HCT116 (cell line): ENCODE data around the gene MBD1.

ENCODE experiments used
- POLR2A ChIP-seq: IDR thresholded peaks from 2 replicates; pipeline ENCODE4 v1.7.0; 2011; ENCODE audit warnings: borderline replicate concordance; ENCODE audit not compliant: insufficient read depth, insufficient read length; ENCODE audit errors: extremely low read depth
- ZNF274 ChIP-seq: fragments of 200-500 bp; sonication (Bioruptor generic); IDR thresholded peaks from 2 replicates; pipeline ENCODE4 v1.6.1; 2014; ENCODE audit warnings: mild to moderate bottlenecking, low read depth, low read length, inconsistent platforms
- TF ChIP-seq, protein P1 (sequence below): IDR thresholded peaks from 2 replicates; pipeline ENCODE4 v1.6.1; 2012
- TF ChIP-seq, protein P2 (sequence below): IDR thresholded peaks from 2 replicates; pipeline ENCODE4 v1.6.1; 2012

DNA sequence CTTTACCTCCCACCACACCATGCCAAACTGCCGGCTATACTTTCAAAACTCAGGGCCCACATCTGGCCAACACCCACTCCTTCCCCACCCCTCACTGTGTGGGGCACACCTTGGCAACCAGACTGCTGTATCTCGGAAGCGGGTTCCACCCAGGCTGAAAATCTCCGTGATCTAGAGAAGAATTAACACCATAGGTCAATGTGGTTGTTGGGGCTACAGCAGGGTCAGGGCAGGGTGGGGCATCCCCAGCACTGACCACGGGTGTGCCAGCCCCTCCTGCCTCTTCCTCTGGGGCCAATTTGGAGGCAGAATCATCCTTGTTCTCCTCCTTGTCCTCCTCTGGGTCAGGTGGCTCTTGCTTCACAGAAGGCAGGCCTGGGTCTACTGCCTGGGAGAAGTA, 8.8 kb downstream of the MBD1 start:
- TF ChIP-seq, protein P1, sequence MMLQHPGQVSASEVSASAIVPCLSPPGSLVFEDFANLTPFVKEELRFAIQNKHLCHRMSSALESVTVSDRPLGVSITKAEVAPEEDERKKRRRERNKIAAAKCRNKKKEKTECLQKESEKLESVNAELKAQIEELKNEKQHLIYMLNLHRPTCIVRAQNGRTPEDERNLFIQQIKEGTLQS: no peak
- TF ChIP-seq, protein P2, sequence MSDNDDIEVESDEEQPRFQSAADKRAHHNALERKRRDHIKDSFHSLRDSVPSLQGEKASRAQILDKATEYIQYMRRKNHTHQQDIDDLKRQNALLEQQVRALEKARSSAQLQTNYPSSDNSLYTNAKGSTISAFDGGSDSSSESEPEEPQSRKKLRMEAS: no peak
- TF ChIP-seq POLR2A (no peak), ZNF274 (no peak)
